ENCODE results near the gene EML1.

DNA sequence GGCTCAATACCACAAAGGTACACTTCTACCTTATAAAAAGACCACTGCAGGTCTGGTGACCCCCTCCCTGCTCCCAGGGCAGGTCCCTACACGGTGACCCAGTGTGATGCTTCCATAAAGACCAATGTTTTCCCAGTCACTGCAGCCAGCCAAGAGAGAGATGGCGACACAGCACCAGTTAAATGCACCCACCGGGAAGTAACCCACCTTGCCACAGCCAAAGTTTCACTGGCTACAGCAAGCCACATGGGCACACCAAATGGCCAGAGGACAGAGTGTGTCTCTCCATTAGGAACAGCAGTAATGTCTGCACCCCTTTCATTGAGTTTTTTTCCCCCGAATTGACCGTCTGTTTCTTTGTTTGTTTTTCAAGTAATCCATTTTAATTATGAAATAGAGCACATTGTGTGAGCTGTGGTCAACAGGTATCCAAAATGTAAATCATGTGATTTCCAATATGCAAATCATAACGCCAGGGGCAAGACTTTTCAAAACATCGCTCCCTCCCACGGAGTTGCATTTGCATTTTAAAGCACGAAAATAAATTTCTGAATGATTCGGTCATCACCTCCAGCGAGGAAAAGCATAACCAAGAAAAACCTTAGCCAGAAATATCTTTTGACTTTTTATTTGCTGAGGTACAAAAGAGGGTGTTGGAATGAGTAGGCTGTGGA is 48.9 kb upstream of the EML1 start:
- TF ChIP-seq CTCF (IDR thresholded peaks at IDR 0.05) = no peak
- no peak for TF ChIP-seq CREB1 (CRISPR knock-in tag; IDR thresholded peaks at IDR 0.05)
- TF ChIP-seq ZNF263 (CRISPR knock-in tag; IDR thresholded peaks at IDR 0.05; ENCODE audit: low read depth) = no peak
- no peak for TF ChIP-seq TCF7 (CRISPR knock-in tag; IDR thresholded peaks at IDR 0.05; ENCODE audit: low read depth)
- TF ChIP-seq JUN (CRISPR knock-in tag; IDR thresholded peaks at IDR 0.05) = no peak
- no peak for TF ChIP-seq IRF2 (CRISPR knock-in tag; IDR thresholded peaks at IDR 0.05; ENCODE audit: borderline replicate concordance, low read depth)
- TF ChIP-seq PRRX2 (CRISPR knock-in tag; IDR thresholded peaks at IDR 0.05) = no peak
- TF ChIP-seq E2F1 (CRISPR knock-in tag; IDR thresholded peaks at IDR 0.05) = no peak
- TF ChIP-seq ZNF423 (CRISPR knock-in tag; IDR thresholded peaks at IDR 0.05) = no peak
- no peak for TF ChIP-seq MXD4 (CRISPR knock-in tag; IDR thresholded peaks at IDR 0.05; ENCODE audit: borderline replicate concordance)

Measured in WTC11 (cell line).